SK-N-MC (cell line): Measurements from ENCODE around the gene SHROOM1.

Experiments used
- EZH2 ChIP-seq: fragments of 200-600 bp; sonication (generic); IDR thresholded peaks from one replicate; pipeline ENCODE4 v1.6.1; 2017; ENCODE audit warnings: antibody characterized with exemption
- POLR2AphosphoS5 ChIP-seq: IDR thresholded peaks from 2 replicates; pipeline ENCODE4 v1.6.1; 2012; ENCODE audit warnings: mild to moderate bottlenecking, low read depth, low read length, borderline replicate concordance

- TF ChIP-seq POLR2AphosphoS5 (no peak), EZH2 (no peak)
These were observed 15.7 kb downstream of the SHROOM1 start for GRCh38 chr5:132814503-132815294.
